Kidney epithelial cell (primary cell): Measurements from ENCODE around the gene SNX14. TPM values are rescaled to one million over a fixed set of nuclear protein-coding genes. Genes with fewer than 3 reads are reported as not detected.

ENCODE experiments used
- DNase-seq: peaks from one replicate; pipeline ENCODE4 v3.0.0-alpha.2; 2010; ENCODE audit warnings: low read depth
- H3K27me3 ChIP-seq: 2 replicates; pipeline ENCODE4 v1.6.0; 2011; ENCODE audit warnings: low read length; ENCODE audit not compliant: control insufficient read depth, insufficient read depth
- H3K36me3 ChIP-seq: 2 replicates; pipeline ENCODE4 v1.5.1; 2011; ENCODE audit warnings: low read length; ENCODE audit not compliant: control insufficient read depth, insufficient read depth
- H3K4me3 ChIP-seq: 2 replicates; pipeline ENCODE4 v1.5.1; 2011; ENCODE audit warnings: low read depth, mild to moderate bottlenecking, control low read depth, low read length
- CTCF ChIP-seq: IDR thresholded peaks from 2 replicates; pipeline ENCODE4 v1.5.1; 2011; ENCODE audit warnings: mild to moderate bottlenecking, moderate library complexity, low read length, control low read depth, inconsistent platforms; ENCODE audit not compliant: insufficient read depth, poor library complexity, severe bottlenecking
- total RNA-seq: library from RNA; depleted of rRNA; stranded (reverse); fragments of >200 nt; gene quantifications from 2 replicates; pipeline ENCODE4 v1.2.3, GENCODE V29; 2015

Gene SNX14
- total RNA-seq, 1 donor from 2014 or later: 110 TPM

- DNase-seq: no peak
- Histone ChIP-seq H3K4me3 (no peak overlapping the region), H3K27me3 (no peaks in the 10 kb centered on the region), H3K36me3 (no peaks in the 10 kb centered on the region)
- no peak for TF ChIP-seq CTCF
Observed at GRCh38 chr6:85458782-85459181, 134.9 kb downstream of the SNX14 start.

- no peaks in the 10 kb centered on the region for H3K27me3 ChIP-seq
- no peaks in the 10 kb centered on the region for H3K36me3 ChIP-seq
- H3K4me3 ChIP-seq: no peak overlapping the region
- DNase-seq: no peak
- TF ChIP-seq CTCF: no peak
Observed at GRCh38 chr6:85458184-85458583, 135.5 kb downstream of the SNX14 start.

DNA sequence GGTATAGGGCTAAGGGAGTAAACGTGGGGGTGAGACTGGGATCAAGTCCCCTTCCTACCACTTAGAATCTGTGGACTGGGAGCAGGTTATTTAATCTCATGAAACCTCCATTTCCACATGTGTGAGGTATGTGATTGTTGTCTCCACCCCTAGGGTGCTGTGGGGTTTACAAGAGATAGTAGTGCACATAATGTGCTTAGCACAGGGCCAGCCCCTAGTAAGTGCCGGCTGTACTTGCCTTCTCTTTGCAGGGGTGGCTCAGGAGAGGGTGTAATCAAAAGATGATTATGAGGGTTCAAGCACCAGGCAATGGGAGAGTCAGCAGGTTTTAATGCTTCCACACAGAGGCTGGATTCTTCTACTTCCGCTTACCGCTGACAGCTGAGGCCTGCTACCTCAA lies 136.9 kb downstream of the SNX14 start:
- Histone ChIP-seq H3K27me3 (no peaks in the 10 kb centered on the region), H3K36me3 (no peaks in the 10 kb centered on the region), H3K4me3 (no peak overlapping the region)
- no peak for DNase-seq
- no peak for TF ChIP-seq CTCF

Other genes starting within 250 kb of the SNX14 start
- gene NT5E, start 143.8 kb downstream of the SNX14 start, total RNA-seq: 101 and 109 TPM in 2 replicates
- gene SYNCRIP, start 49.0 kb upstream of the SNX14 start, total RNA-seq: 76.1 and 88.8 TPM in 2 replicates